GM12878 (cell line): ENCODE measurements around the gene DACT3. TPM values are rescaled to one million over a fixed set of nuclear protein-coding genes. Genes with fewer than 3 reads are reported as not detected.

ENCODE experiments used
- ATAC-seq: fragments of 200-7000 bp; cut with Tn5 transposase; 3 replicates; pipeline ENCODE4 v1.9.1; 2020; ENCODE audit warnings: mild to moderate bottlenecking, moderate library complexity
- BruUV-seq: library from RNA; stranded (reverse); fragments of 400-500 nt; replicated peaks from 2 replicates; lab custom pipeline; 2021; lab: Mats Ljungman, UMichigan
- CTCF ChIA-PET: fragments of 300-600 bp; sonication (Branson Sonifier 250); formaldehyde crosslinking; extraction: SDS; loops from one replicate; lab custom pipeline; 2021; ENCODE audit warnings: inconsistent platforms; lab: Yijun Ruan, JAX
- POLR2A ChIA-PET: fragments of 350-600 bp; formaldehyde crosslinking; extraction: SDS; loops from one replicate; lab custom pipeline; 2021; ENCODE audit warnings: inconsistent platforms; lab: Charles Lee
- RAD21 ChIA-PET: fragments of 300-600 bp; sonication (Branson Sonifier 250); formaldehyde crosslinking; loops from one replicate; lab custom pipeline; 2023; ENCODE audit warnings: antibody characterized with exemption; ENCODE audit not compliant: unreplicated experiment; lab: Charles Lee
- SMC1A ChIA-PET: fragments of 300-600 bp; sonication (Branson Sonifier 250); formaldehyde crosslinking; loops from one replicate; lab custom pipeline; 2023; ENCODE audit not compliant: unreplicated experiment, uncharacterized antibody; lab: Charles Lee
- DNase-seq: peaks from one replicate; pipeline ENCODE4 v3.0.0-alpha.2; 2011; ENCODE audit warnings: low read depth, low spot score
- FAIRE-seq: peaks from 3 replicates; lab custom pipeline; 2011; peaks lifted over from hg19 to GRCh38; lab: Jason Lieb, UNC
- H2AFZ ChIP-seq: 2 replicates; pipeline ENCODE4 v1.6.0; 2011; ENCODE audit warnings: low read depth, low read length, control low read depth; ENCODE audit not compliant: control insufficient read depth
- H3K27ac ChIP-seq: 2 replicates; pipeline ENCODE4 v1.5.1; 2011; ENCODE audit warnings: control low read depth; ENCODE audit not compliant: control insufficient read depth, insufficient read depth
- H3K27me3 ChIP-seq, 2 experiments: replicated peaks in 1 of 2; 2 replicates each; pipeline versions ENCODE4 v1.6.0 to v1.6.1; 2011; ENCODE audit warnings: low read length in 1 of 2; ENCODE audit not compliant: control insufficient read depth in 2 of 2, insufficient read depth in 2 of 2
- H3K36me3 ChIP-seq, 2 experiments: 2 replicates each; pipeline ENCODE4 v1.5.1; 2011; ENCODE audit warnings: low read length in 1 of 2; ENCODE audit not compliant: control insufficient read depth in 2 of 2, insufficient read depth in 2 of 2
- H3K4me1 ChIP-seq: 2 replicates; pipeline ENCODE4 v1.6.1; 2011; ENCODE audit warnings: mild to moderate bottlenecking, low read length, moderate library complexity, mixed read lengths; ENCODE audit not compliant: control insufficient read depth, insufficient read depth
- H3K4me2 ChIP-seq: 2 replicates; pipeline ENCODE4 v1.6.0; 2011; ENCODE audit warnings: control low read depth; ENCODE audit not compliant: control insufficient read depth, insufficient read depth
- H3K4me3 ChIP-seq: fragments of 200-600 bp; sonication (generic); 2 replicates; pipeline ENCODE4 v1.5.1; 2016
- H3K79me2 ChIP-seq: 2 replicates; pipeline ENCODE4 v1.6.0; 2011; ENCODE audit warnings: low read length; ENCODE audit not compliant: control insufficient read depth, insufficient read depth
- H3K9ac ChIP-seq: 2 replicates; pipeline ENCODE4 v1.8.0; 2011; ENCODE audit warnings: low read length, control low read depth, mixed read lengths; ENCODE audit not compliant: control insufficient read depth, insufficient read depth
- H3K9me3 ChIP-seq: replicated peaks from 3 replicates; pipeline ENCODE4 v1.5.1; 2011; ENCODE audit warnings: mild to moderate bottlenecking, low read length; ENCODE audit not compliant: control insufficient read depth, insufficient read depth
- H4K20me1 ChIP-seq: 2 replicates; pipeline ENCODE4 v1.6.0; 2011; ENCODE audit not compliant: control insufficient read depth, insufficient read depth
- BCL11A ChIP-seq: IDR thresholded peaks from 2 replicates; pipeline ENCODE4 v1.6.1; 2011; ENCODE audit warnings: low read depth, low read length
- CHD1 ChIP-seq: IDR thresholded peaks from 2 replicates; pipeline ENCODE4 v1.6.1; 2012; ENCODE audit warnings: low read depth, low read length, improper control_type of control experiment
- POLR2A ChIP-seq: IDR thresholded peaks from 2 replicates; pipeline ENCODE4 v1.6.1; 2011; ENCODE audit warnings: low read depth, mild to moderate bottlenecking, low read length
- SMAD5 ChIP-seq: IDR thresholded peaks from 2 replicates; pipeline ENCODE4 v1.6.1; 2016; ENCODE audit warnings: antibody characterized with exemption, low read depth
- SPI1 ChIP-seq: IDR thresholded peaks from 2 replicates; pipeline ENCODE4 v1.6.1; 2011; ENCODE audit warnings: low read depth, mild to moderate bottlenecking, low read length, moderate library complexity, borderline replicate concordance; ENCODE audit not compliant: insufficient read depth
- SRF ChIP-seq, 2 experiments: IDR thresholded peaks; 2 replicates each; pipeline ENCODE4 v1.6.1; 2011; ENCODE audit warnings: low read depth in 2 of 2, low read length in 2 of 2, mild to moderate bottlenecking in 1 of 2, moderate library complexity in 1 of 2
- ZBTB4 ChIP-seq: fragments of 450-650 bp; formaldehyde crosslinking; IDR thresholded peaks from 2 replicates; pipeline ENCODE4 v1.4.0; 2022; ENCODE audit warnings: mild to moderate bottlenecking, moderate library complexity
- WGBS: methylation state at CpG from one replicate; pipeline ENCODE4 v1.1.6; 2016; ENCODE audit warnings: low lambda C conversion rate; ENCODE audit not compliant: insufficient replicate concordance, insufficient coverage; ENCODE audit errors: missing lambda C conversion rate; 5-methylcytosine and 5-hydroxymethylcytosine counted together
- in situ Hi-C: fragments of 300-500 bp; cut with MboI; formaldehyde crosslinking; loops from 9 replicates; pipeline ENCODE4 v1.14.3; 2018; ENCODE audit warnings: mixed read lengths
- intact Hi-C: fragments of 100-400 bp; cut with micrococcal nuclease; formaldehyde crosslinking; loops from one replicate; pipeline ENCODE4 v1.14.2; 2022; ENCODE audit not compliant: unreplicated experiment
- polyA plus RNA-seq, 11 experiments: library from polyadenylated mRNA; depleted of rRNA in 4 of 11; unstranded in 6 of 11; stranded (reverse) in 5 of 11; fragments of >200 nt; fragmentation: Nextera tagmentation in 4 of 11; fragmentation: Illumina TruSeq in 1 of 11; extraction: Ambion mirVana in 4 of 11; extraction: Trizol in 1 of 11; gene quantifications; 1 replicate in 1 of 11; 2 replicates in 10 of 11; pipeline versions ENCODE4 v1.2.1 to v1.2.3, GENCODE V29; 2011 to 2016; ENCODE audit warnings: inconsistent platforms in 2 of 11, missing spikeins in 2 of 11, low read depth in 1 of 11
- total RNA-seq, 4 experiments: library from RNA; depleted of rRNA in 3 of 4; stranded (reverse); fragments of >200 nt in 3 of 4; fragmentation: Illumina TruSeq in 1 of 4; extraction: Trizol in 1 of 4; gene quantifications; 2 replicates each; pipeline versions ENCODE4 v1.2.1 to v1.2.3, GENCODE V29; 2013 to 2021

The DACT3 gene
- total and polyA plus RNA-seq, 10 of the 15 experiments (the other 5 are each of a cell fraction or from before 2014, with no cell fraction given), result 0.05 to 2.5 (median 0.35) TPM; not detected in 1

- Histone ChIP-seq H3K27me3 (no peaks in the 10 kb centered on the region), H3K79me2 (no peaks in the 10 kb centered on the region), H3K36me3 (peaks cover 49% of the 10 kb centered on the region in 2 experiments), H3K4me1 (no peaks in the 10 kb centered on the region), H3K9ac (no peak overlapping the region), H3K9me3 (no peaks in the 10 kb centered on the region; the same call in 2 of the 3 replicates), H2AFZ (no peak overlapping the region), H3K4me2 (no peak overlapping the region), H4K20me1 (no peaks in the 10 kb centered on the region), H3K4me3 (no peak overlapping the region), H3K27ac (no peak overlapping the region)
- BruUV-seq, result no TSS peak
- ChIA-PET CTCF (no interaction called here), SMC1A (no interaction called here), RAD21 (no interaction called here), POLR2A (no interaction called here)
- no peak for FAIRE-seq
- ATAC-seq, result no peak
- no peak for DNase-seq
- WGBS, result 96% methylated on average over 22 of the region's 22 CpGs
- intact Hi-C loops (loop anchor here (5.0 kb wide), 1 partner anchor 34 kb away; no protein-coding TSS in a partner anchor), in situ Hi-C loops (no loop called here)
- TF ChIP-seq BCL11A (no peak), SRF (IDR thresholded peaks at IDR 0.05; ENCODE audit: low read depth in 2 of 2, low read length in 2 of 2) (no peak), CHD1 (no peak), ZBTB4 (no peak), SPI1 (no peak), SMAD5 (no peak), POLR2A (no peak; the same call in 1 of the 2 replicates)
Measured at GRCh38 chr19:46693760-46694159, 32.8 kb upstream of the DACT3 start.
